ENCODE data around the gene PDLIM3. TPM values are rescaled to one million over a fixed set of nuclear protein-coding genes. Genes with fewer than 3 reads are reported as not detected.

PDLIM3 gene
- total and polyA plus RNA-seq, 2 experiments from 2014 or later, result 8.5 to 18.0 TPM

- H3K4me3 Mint-ChIP-seq, result no peak overlapping the region
These were observed 13.9 kb upstream of the PDLIM3 start for GRCh38 chr4:185549095-185549639.

More at GRCh38 chr4:185549095-185549639, 13.9 kb upstream of the PDLIM3 start:
- DNase-seq (ENCODE audit: low spot score), result no peak
- Mint-ChIP-seq H3K9me3 (no peaks in the 10 kb centered on the region; the same call in 2 of the 3 replicates), H3K4me1 (no peaks in the 10 kb centered on the region; the same call in 2 of the 3 replicates), H3K27me3 (ENCODE audit: insufficient read depth, low read depth, poor library complexity) (no peaks in the 10 kb centered on the region), H3K36me3 (ENCODE audit: low read depth) (no peaks in the 10 kb centered on the region), H3K27ac (no peak overlapping the region)
- H2AFZ ChIP-seq, result no peak overlapping the region
- no peaks in the 10 kb centered on the region for H4K20me1 ChIP-seq (replicated peaks; ENCODE audit: insufficient read depth)
- H3K79me2 ChIP-seq (replicated peaks; ENCODE audit: insufficient read depth), result no peaks in the 10 kb centered on the region
- H3K36me3 ChIP-seq (ENCODE audit: insufficient read depth), result no peaks in the 10 kb centered on the region
- H3K9me2 ChIP-seq (ENCODE audit: insufficient read depth), result peaks cover 21% of the 10 kb centered on the region
- no peaks in the 10 kb centered on the region for H3K4me1 ChIP-seq (ENCODE audit: insufficient read depth)
- H3K4me2 ChIP-seq, result no peak overlapping the region
- no peak for TF ChIP-seq EZH2 (IDR thresholded peaks at IDR 0.05; ENCODE audit: low read depth, unreplicated experiment)
- TF ChIP-seq ZNF331 (CRISPR knock-in tag; IDR thresholded peaks at IDR 0.05; ENCODE audit: low read depth), result no peak
- TF ChIP-seq ETS1 (IDR thresholded peaks at IDR 0.05), result no peak
- no peak for TF ChIP-seq CREB1 (CRISPR knock-in tag; IDR thresholded peaks at IDR 0.05; ENCODE audit: low read depth)
- TF ChIP-seq CTCF (conservative IDR thresholded peaks at IDR 0.05; ENCODE audit: low read depth in 2 of 2), result no peak
- TF ChIP-seq NANOG (IDR thresholded peaks at IDR 0.05; ENCODE audit: borderline replicate concordance), result no peak
- TF ChIP-seq STAT1 (IDR thresholded peaks at IDR 0.05; ENCODE audit: unreplicated experiment), result no peak
- TF ChIP-seq POLR2AphosphoS5 (IDR thresholded peaks at IDR 0.05; ENCODE audit: low read depth), result no peak
- TF ChIP-seq JUNB (IDR thresholded peaks at IDR 0.05; ENCODE audit: unreplicated experiment), result no peak
- TF ChIP-seq ZNF114 (CRISPR knock-in tag; IDR thresholded peaks at IDR 0.05), result no peak
- TF ChIP-seq ZNF462 (CRISPR knock-in tag; IDR thresholded peaks at IDR 0.05), result no peak
- no peak for TF ChIP-seq REST (IDR thresholded peaks at IDR 0.05; ENCODE audit: unreplicated experiment)
- no peak for TF ChIP-seq EZH2phosphoT487 (IDR thresholded peaks at IDR 0.05; ENCODE audit: unreplicated experiment)
- H3K27ac ChIP-seq (ENCODE audit: low read depth), result no peak overlapping the region
- no peaks in the 10 kb centered on the region for H3F3A ChIP-seq (replicated peaks; ENCODE audit: low read depth)
- ATAC-seq, result no peak
- no peaks in the 10 kb centered on the region for H3K27me3 ChIP-seq (ENCODE audit: insufficient read depth)
- H3K4me3 ChIP-seq, result no peak overlapping the region

Data from GM23338 (cell line).